ENCODE measurements around the gene CCDC68. TPM values are rescaled to one million over a fixed set of nuclear protein-coding genes. Genes with fewer than 3 reads are reported as not detected.

Gene CCDC68
- total RNA-seq (2021) (not detected in 2 replicates), Bru-seq, nascent RNA (percentile 3 among the genes with signal in this experiment), BruChase-seq, experiment 1, labeled RNA remaining after a 2-hour chase (percentile 1 among the genes with signal in this experiment), BruChase-seq, experiment 2, labeled RNA remaining after a 6-hour chase (percentile 4 among the genes with signal in this experiment)
- long read RNA-seq, result 0 reads

DNA sequence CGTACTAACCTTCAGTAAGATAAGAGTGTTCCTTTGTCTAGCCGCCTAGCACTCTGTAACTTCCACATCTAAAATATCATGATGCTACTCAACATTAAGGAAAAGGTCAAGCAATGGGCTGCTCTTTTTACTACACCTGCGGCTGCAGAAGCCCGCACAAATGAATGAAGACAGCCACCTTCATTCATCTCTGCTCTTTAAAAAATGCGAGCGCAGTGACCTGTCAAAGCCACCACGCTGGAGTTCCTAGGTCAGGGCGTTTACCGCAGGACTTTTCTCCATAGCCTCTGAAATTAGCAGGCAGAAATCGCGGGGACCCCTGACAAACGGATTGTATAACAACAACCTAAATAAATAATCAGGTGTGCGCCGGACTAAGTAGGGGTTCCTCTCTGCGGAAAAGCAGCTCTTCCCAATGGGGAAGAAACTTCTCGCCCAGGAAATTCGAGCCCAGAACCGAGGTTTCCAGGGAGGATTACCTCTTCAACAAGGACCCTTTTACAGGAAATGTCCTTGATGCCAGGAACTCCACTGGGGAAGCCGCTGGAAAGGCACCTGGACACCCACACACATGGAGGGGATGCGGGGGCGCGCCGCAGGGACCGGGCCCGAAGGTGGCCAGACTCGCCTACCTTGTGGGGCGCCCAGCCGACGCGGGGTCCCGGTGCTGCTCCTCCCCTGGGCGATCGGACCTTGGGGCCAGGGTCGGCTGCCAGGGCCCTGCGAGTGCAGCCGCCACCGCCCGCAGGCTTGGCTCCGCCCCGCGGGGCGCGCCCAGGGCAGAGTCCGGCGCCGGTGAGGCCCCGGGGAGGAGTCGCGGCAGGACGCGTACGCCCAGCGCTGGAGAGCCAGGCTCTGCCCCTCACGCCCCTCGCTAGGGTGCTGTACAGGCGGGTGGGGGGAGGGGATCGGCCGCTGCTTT, at the start of gene CCDC68:
Gene CCDC68 (minus strand): TSS at position 758 of the 922 bp plus-strand sequence. CDS start 16,670 bp downstream, outside the sequence.
- CTCF ChIA-PET, result no interaction called here
- intact Hi-C loops (cut with micrococcal nuclease; ENCODE audit: unreplicated experiment), result no loop called here
- TF ChIP-seq EZH2 (IDR thresholded peaks at IDR 0.05; ENCODE audit: borderline replicate concordance, low read depth, low read length, poor library complexity, severe bottlenecking) (no peak), CTCF (conservative IDR thresholded peaks at IDR 0.05; ENCODE audit: low read depth, low read length) (no peak)
- POLR2A ChIA-PET (ENCODE audit: low non-redundant PET), result no interaction called here
- DNase-seq (ENCODE audit: low spot score), result no peak
- H3K9me3 ChIP-seq (ENCODE audit: low read depth, low read length, poor library complexity, severe bottlenecking), result no peaks in the 10 kb centered on the region
- no peak within 1 kb of the TSS for H3K27ac ChIP-seq (ENCODE audit: low read depth, low read length, poor library complexity, severe bottlenecking)
- H3K4me3 ChIP-seq (ENCODE audit: low read depth, low read length, poor library complexity, severe bottlenecking), result no peak within 1 kb of the TSS
- H3K36me3 ChIP-seq (ENCODE audit: insufficient read depth, low read length, poor library complexity, severe bottlenecking), result no peaks in the 10 kb centered on the region
- H3K4me1 ChIP-seq (ENCODE audit: insufficient read depth, low read length, poor library complexity, severe bottlenecking), result no peaks in the 10 kb centered on the region
- BruUV-seq (replicated peaks), result no TSS peak
- peaks cover 25% of the 10 kb centered on the region for H3K27me3 ChIP-seq (replicated peaks; ENCODE audit: insufficient read depth, low read depth, low read length, poor library complexity)

DNA sequence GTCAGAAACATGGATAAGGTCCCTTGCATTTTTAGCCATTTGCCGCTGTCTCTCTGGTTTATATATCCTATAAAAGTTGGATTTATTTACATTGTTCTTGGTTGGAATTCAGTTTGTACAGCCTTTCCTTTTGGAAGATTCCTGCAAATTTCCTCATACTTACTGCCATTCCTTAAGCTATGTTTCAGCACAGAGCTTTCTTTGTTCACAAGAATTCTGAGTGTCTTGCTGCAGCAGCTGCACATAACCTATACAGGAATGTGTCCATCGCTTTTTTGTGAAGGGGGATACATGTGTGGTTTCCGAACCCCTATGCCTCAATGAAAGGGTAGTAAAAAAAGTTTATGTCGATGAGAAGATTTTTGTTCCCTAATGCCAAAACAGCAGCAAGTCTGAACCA, 48.3 kb upstream of the CCDC68 start:
- intact Hi-C loops (cut with micrococcal nuclease; ENCODE audit: unreplicated experiment), result no loop called here
- no peak for DNase-seq (ENCODE audit: low spot score)
- Histone ChIP-seq H3K27me3 (replicated peaks; ENCODE audit: insufficient read depth, low read depth, low read length, poor library complexity) (peaks cover 7% of the 10 kb centered on the region), H3K36me3 (ENCODE audit: insufficient read depth, low read length, poor library complexity, severe bottlenecking) (no peaks in the 10 kb centered on the region), H3K27ac (ENCODE audit: low read depth, low read length, poor library complexity, severe bottlenecking) (no peak overlapping the region), H3K4me3 (ENCODE audit: low read depth, low read length, poor library complexity, severe bottlenecking) (no peak overlapping the region), H3K9me3 (ENCODE audit: low read depth, low read length, poor library complexity, severe bottlenecking) (no peaks in the 10 kb centered on the region), H3K4me1 (ENCODE audit: insufficient read depth, low read length, poor library complexity, severe bottlenecking) (no peaks in the 10 kb centered on the region)
- CTCF ChIA-PET, result interaction anchor here (0.6 kb wide), 1 partner anchor 14 kb away, joined by 3 read pairs; no protein-coding TSS in a partner anchor
- no TSS peak for BruUV-seq (replicated peaks)
- POLR2A ChIA-PET (ENCODE audit: low non-redundant PET), result no interaction called here
- TF ChIP-seq CTCF (conservative IDR thresholded peaks at IDR 0.05; ENCODE audit: low read depth, low read length), result no peak
- no peak for TF ChIP-seq EZH2 (IDR thresholded peaks at IDR 0.05; ENCODE audit: borderline replicate concordance, low read depth, low read length, poor library complexity, severe bottlenecking)

- TF ChIP-seq CTCF (conservative IDR thresholded peaks at IDR 0.05; ENCODE audit: low read depth, low read length) (no peak), EZH2 (IDR thresholded peaks at IDR 0.05; ENCODE audit: borderline replicate concordance, low read depth, low read length, poor library complexity, severe bottlenecking) (no peak)
- DNase-seq (ENCODE audit: low spot score), result no peak
- CTCF ChIA-PET, result no interaction called here
- Histone ChIP-seq H3K36me3 (ENCODE audit: insufficient read depth, low read length, poor library complexity, severe bottlenecking) (no peaks in the 10 kb centered on the region), H3K27ac (ENCODE audit: low read depth, low read length, poor library complexity, severe bottlenecking) (no peak overlapping the region), H3K9me3 (ENCODE audit: low read depth, low read length, poor library complexity, severe bottlenecking) (no peaks in the 10 kb centered on the region), H3K4me1 (ENCODE audit: insufficient read depth, low read length, poor library complexity, severe bottlenecking) (no peaks in the 10 kb centered on the region), H3K4me3 (ENCODE audit: low read depth, low read length, poor library complexity, severe bottlenecking) (no peak overlapping the region), H3K27me3 (replicated peaks; ENCODE audit: insufficient read depth, low read depth, low read length, poor library complexity) (peaks cover 7% of the 10 kb centered on the region)
- intact Hi-C loops (cut with micrococcal nuclease; ENCODE audit: unreplicated experiment), result no loop called here
- BruUV-seq (replicated peaks), result no TSS peak
- POLR2A ChIA-PET (ENCODE audit: low non-redundant PET), result no interaction called here
Observed at GRCh38 chr18:55003695-55004094, 44.4 kb upstream of the CCDC68 start.

Measured in A673 (cell line).